Loucy (cell line): Measurements from ENCODE around the gene FA2H.

Experiments
- H2AFZ ChIP-seq: fragments of 200-600 bp; sonication (generic); 2 replicates; pipeline ENCODE4 v1.6.0; 2016; ENCODE audit warnings: antibody characterized with exemption, mild to moderate bottlenecking, low read length, moderate library complexity
- H3F3A ChIP-seq: fragments of 200-600 bp; 2 replicates; pipeline ENCODE4 v1.6.0; 2016; ENCODE audit warnings: antibody characterized with exemption, low read depth, mild to moderate bottlenecking
- H3K27me3 ChIP-seq: fragments of 200-600 bp; sonication (generic); 2 replicates; pipeline ENCODE4 v1.6.1; 2014; ENCODE audit warnings: low read length, mild to moderate bottlenecking; ENCODE audit not compliant: insufficient read depth, poor library complexity, severe bottlenecking
- H3K36me3 ChIP-seq: fragments of 200-600 bp; sonication (generic); 2 replicates; pipeline ENCODE4 v1.6.1; 2016; ENCODE audit warnings: low read length; ENCODE audit not compliant: insufficient read depth
- H3K4me1 ChIP-seq: fragments of 200-600 bp; sonication (generic); 2 replicates; pipeline ENCODE4 v1.5.1; 2014; ENCODE audit warnings: low read length, mild to moderate bottlenecking; ENCODE audit not compliant: insufficient read depth, poor library complexity, severe bottlenecking
- H3K4me2 ChIP-seq: fragments of 200-600 bp; sonication (generic); 2 replicates; pipeline ENCODE4 v1.6.0; 2014; ENCODE audit warnings: antibody characterized with exemption, low read length, low read depth, mild to moderate bottlenecking; ENCODE audit not compliant: poor library complexity, severe bottlenecking
- H3K4me3 ChIP-seq: fragments of 200-600 bp; sonication (generic); 2 replicates; pipeline ENCODE4 v1.5.1; 2014; ENCODE audit warnings: low read length, mild to moderate bottlenecking, mixed read lengths; ENCODE audit not compliant: poor library complexity, severe bottlenecking
- H3K79me2 ChIP-seq: fragments of 200-600 bp; sonication (generic); 2 replicates; pipeline ENCODE4 v1.6.1; 2014; ENCODE audit warnings: low read length; ENCODE audit not compliant: insufficient read depth
- H3K9ac ChIP-seq: fragments of 200-600 bp; sonication (generic); 2 replicates; pipeline ENCODE4 v1.6.0; 2014; ENCODE audit warnings: mild to moderate bottlenecking, low read depth, low read length, moderate library complexity; ENCODE audit not compliant: poor library complexity, severe bottlenecking
- H3K9me2 ChIP-seq: fragments of 200-600 bp; sonication (generic); replicated peaks from 2 replicates; pipeline ENCODE4 v1.6.1; 2016; ENCODE audit warnings: low read depth, low read length, mixed read lengths
- H3K9me3 ChIP-seq: fragments of 200-600 bp; sonication (generic); 2 replicates; pipeline ENCODE4 v1.6.1; 2014; ENCODE audit warnings: mild to moderate bottlenecking, antibody characterized with exemption, low read length, low read depth; ENCODE audit not compliant: insufficient read depth
- H4K20me1 ChIP-seq: fragments of 200-600 bp; sonication (generic); 2 replicates; pipeline ENCODE4 v1.6.0; 2014; ENCODE audit warnings: antibody characterized with exemption, low read length, mild to moderate bottlenecking; ENCODE audit not compliant: insufficient read depth, poor library complexity, severe bottlenecking
- EZH2phosphoT487 ChIP-seq: fragments of 200-600 bp; IDR thresholded peaks from 2 replicates; pipeline ENCODE4 v1.6.1; 2018; ENCODE audit warnings: antibody characterized with exemption, mild to moderate bottlenecking, moderate library complexity, borderline replicate concordance
- TF ChIP-seq, protein P1 (sequence below): fragments of 200-600 bp; sonication (generic); conservative IDR thresholded peaks from 2 replicates; pipeline ENCODE4 v1.5.1; 2014; ENCODE audit warnings: mild to moderate bottlenecking, antibody characterized with exemption, low read length

FA2H gene

GRCh38 chr16:74749291-74750055 lies 25.1 kb downstream of the FA2H start:
- no peaks in the 10 kb centered on the region for H3F3A ChIP-seq
- H3K9me2 ChIP-seq: no peaks in the 10 kb centered on the region
- H3K9ac ChIP-seq: no peak overlapping the region
- no peaks in the 10 kb centered on the region for H3K79me2 ChIP-seq
- H3K4me2 ChIP-seq: no peak overlapping the region
- H3K4me3 ChIP-seq: no peak overlapping the region
- H3K27me3 ChIP-seq: no peaks in the 10 kb centered on the region
- H3K36me3 ChIP-seq: no peaks in the 10 kb centered on the region
- no peaks in the 10 kb centered on the region for H3K9me3 ChIP-seq
- TF ChIP-seq, protein P1, sequence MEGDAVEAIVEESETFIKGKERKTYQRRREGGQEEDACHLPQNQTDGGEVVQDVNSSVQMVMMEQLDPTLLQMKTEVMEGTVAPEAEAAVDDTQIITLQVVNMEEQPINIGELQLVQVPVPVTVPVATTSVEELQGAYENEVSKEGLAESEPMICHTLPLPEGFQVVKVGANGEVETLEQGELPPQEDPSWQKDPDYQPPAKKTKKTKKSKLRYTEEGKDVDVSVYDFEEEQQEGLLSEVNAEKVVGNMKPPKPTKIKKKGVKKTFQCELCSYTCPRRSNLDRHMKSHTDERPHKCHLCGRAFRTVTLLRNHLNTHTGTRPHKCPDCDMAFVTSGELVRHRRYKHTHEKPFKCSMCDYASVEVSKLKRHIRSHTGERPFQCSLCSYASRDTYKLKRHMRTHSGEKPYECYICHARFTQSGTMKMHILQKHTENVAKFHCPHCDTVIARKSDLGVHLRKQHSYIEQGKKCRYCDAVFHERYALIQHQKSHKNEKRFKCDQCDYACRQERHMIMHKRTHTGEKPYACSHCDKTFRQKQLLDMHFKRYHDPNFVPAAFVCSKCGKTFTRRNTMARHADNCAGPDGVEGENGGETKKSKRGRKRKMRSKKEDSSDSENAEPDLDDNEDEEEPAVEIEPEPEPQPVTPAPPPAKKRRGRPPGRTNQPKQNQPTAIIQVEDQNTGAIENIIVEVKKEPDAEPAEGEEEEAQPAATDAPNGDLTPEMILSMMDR: no peak
- TF ChIP-seq EZH2phosphoT487: no peak
- no peak overlapping the region for H2AFZ ChIP-seq
- no peaks in the 10 kb centered on the region for H4K20me1 ChIP-seq
- no peaks in the 10 kb centered on the region for H3K4me1 ChIP-seq

- H3K9me3 ChIP-seq: no peaks in the 10 kb centered on the region
- no peaks in the 10 kb centered on the region for H3K9me2 ChIP-seq
- H3K4me3 ChIP-seq: no peak overlapping the region
- H3K36me3 ChIP-seq: no peaks in the 10 kb centered on the region
- H2AFZ ChIP-seq: no peak overlapping the region
- H3F3A ChIP-seq: no peaks in the 10 kb centered on the region
- no peaks in the 10 kb centered on the region for H3K27me3 ChIP-seq
- H4K20me1 ChIP-seq: no peaks in the 10 kb centered on the region
- H3K4me1 ChIP-seq: no peaks in the 10 kb centered on the region
- TF ChIP-seq, protein P1: no peak
- no peak for TF ChIP-seq EZH2phosphoT487
- H3K9ac ChIP-seq: no peak overlapping the region
- no peak overlapping the region for H3K4me2 ChIP-seq
- H3K79me2 ChIP-seq: no peaks in the 10 kb centered on the region
Measured at GRCh38 chr16:74748616-74749026, 26.0 kb downstream of the FA2H start.

DNA sequence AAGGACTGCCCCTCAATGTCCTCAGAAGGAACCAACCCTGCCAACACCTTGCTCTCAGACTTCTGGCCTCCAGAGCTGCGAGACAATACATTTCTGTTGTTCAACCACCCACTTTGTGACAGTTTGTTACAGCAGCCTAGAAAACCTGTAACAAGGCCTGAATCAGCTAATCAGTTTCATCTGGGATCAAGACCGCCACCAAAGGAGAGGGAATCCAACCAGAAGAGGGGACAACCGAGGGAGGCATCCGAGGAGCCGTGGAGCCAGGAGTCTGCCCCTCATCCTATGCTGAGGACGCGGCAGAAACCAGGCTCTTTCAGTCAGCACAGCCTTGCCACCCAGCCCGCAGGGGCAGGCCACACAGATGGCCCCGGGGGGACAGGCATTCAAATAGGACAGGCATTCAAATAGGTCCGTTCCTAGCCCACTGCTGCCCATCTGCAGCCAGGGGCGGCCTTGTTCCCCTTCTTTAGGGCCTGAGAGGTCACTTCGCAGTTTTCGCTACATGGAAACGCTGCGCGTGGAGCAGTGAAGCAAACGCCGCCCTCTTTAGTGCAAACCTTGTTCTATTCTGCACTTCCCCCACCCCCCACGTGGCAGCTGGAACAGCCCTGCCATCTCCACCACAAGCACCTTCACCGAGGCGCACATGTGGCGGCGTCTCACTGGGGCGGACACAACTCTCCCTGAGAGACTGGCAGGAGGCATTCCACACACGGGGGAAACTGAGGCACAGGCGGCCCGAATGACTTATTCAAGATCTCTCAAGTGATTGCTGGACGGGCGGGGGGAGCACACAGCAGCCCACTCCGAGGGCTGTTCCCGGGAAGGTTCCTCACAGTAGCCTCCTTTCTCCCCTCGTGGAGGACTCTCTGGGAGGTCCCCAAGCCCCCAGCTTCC lies 26.7 kb downstream of the FA2H start:
- no peaks in the 10 kb centered on the region for H3K27me3 ChIP-seq
- no peaks in the 10 kb centered on the region for H3K9me2 ChIP-seq
- no peak overlapping the region for H3K9ac ChIP-seq

More for the DNA sequence above, 26.7 kb downstream of the FA2H start:
- no peaks in the 10 kb centered on the region for H4K20me1 ChIP-seq
- TF ChIP-seq, protein P1: no peak
- no peak for TF ChIP-seq EZH2phosphoT487
- no peak overlapping the region for H3K4me3 ChIP-seq
- no peaks in the 10 kb centered on the region for H3K36me3 ChIP-seq
- no peaks in the 10 kb centered on the region for H3K9me3 ChIP-seq
- H3K79me2 ChIP-seq: no peaks in the 10 kb centered on the region
- H3K4me2 ChIP-seq: no peak overlapping the region
- H3F3A ChIP-seq: no peaks in the 10 kb centered on the region
- peaks cover 5% of the 10 kb centered on the region for H3K4me1 ChIP-seq
- H2AFZ ChIP-seq: no peak overlapping the region
